ENCODE measurements around the gene ADPRH. TPM values are rescaled to one million over a fixed set of nuclear protein-coding genes. Genes with fewer than 3 reads are reported as not detected.

ADPRH gene
- total RNA-seq, 1 donor from 2014 or later: 26.5 TPM

DNA sequence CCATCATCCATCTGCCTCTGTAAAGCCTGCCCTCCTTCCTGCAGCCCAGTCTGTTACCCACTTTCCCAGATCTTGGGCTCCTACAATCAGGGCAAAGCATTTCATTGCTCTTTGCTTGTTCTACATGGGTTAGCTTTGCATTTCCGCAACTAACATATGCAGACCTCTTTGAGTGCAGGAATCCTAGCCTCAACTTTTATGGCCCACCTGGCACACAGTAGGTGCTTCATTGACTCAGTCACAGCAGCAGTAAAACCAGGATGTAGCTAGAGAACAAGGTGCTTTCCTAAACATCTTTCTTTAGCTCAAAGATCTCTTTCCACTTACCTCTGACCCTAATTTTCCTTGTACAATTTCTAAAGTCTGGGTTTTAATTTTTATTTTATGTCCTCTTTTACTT lies 23.4 kb upstream of the ADPRH start:
- DNase-seq (no peak), ATAC-seq (no peak)
- no peak overlapping the region for H3K27ac ChIP-seq
- TF ChIP-seq, protein P1, sequence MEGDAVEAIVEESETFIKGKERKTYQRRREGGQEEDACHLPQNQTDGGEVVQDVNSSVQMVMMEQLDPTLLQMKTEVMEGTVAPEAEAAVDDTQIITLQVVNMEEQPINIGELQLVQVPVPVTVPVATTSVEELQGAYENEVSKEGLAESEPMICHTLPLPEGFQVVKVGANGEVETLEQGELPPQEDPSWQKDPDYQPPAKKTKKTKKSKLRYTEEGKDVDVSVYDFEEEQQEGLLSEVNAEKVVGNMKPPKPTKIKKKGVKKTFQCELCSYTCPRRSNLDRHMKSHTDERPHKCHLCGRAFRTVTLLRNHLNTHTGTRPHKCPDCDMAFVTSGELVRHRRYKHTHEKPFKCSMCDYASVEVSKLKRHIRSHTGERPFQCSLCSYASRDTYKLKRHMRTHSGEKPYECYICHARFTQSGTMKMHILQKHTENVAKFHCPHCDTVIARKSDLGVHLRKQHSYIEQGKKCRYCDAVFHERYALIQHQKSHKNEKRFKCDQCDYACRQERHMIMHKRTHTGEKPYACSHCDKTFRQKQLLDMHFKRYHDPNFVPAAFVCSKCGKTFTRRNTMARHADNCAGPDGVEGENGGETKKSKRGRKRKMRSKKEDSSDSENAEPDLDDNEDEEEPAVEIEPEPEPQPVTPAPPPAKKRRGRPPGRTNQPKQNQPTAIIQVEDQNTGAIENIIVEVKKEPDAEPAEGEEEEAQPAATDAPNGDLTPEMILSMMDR (IDR thresholded peaks at IDR 0.05): no peak
- intact Hi-C loops (cut with DNase I): no loop called here
- no peaks in the 10 kb centered on the region for H3K27me3 ChIP-seq
- H3K36me3 ChIP-seq: no peaks in the 10 kb centered on the region
- H3K4me3 ChIP-seq: no peak overlapping the region
- no peaks in the 10 kb centered on the region for H3K9me3 ChIP-seq
- H3K4me1 ChIP-seq: peaks cover 10% of the 10 kb centered on the region

DNA sequence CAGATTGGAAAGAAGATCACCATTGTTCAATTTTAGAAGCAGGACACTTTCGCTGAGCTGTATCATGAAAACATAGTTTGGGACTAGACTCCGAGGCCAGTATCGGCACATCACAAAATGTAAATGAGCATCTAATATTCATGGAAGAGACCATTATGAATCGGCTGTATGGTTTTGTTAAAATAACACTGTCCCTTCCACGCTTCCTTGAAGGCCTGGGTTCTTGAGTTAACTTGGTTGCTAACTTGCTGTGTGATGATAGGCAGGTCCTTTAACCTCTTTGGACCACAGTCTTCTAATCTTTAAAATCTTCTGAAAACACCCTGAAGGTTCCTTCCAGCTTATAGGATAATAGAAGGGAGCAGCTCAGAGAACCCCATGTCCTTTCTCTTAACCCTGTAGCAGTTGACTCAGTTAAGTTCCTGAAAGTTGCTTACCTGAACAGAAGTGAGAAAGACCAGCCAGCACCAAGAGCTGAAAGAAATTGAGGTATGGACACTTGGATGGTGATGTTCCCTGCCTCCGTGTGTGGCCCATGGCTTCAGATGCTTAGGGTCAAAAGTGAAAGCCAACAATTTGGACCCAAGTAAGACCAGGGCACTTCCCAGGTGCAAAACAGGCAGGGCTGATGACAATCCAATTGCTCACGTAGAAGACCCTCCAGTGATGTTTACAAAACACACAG lies 22.0 kb upstream of the ADPRH start:
- no peak overlapping the region for H3K4me3 ChIP-seq
- intact Hi-C loops (cut with DNase I): no loop called here
- H3K36me3 ChIP-seq: no peaks in the 10 kb centered on the region
- H3K27me3 ChIP-seq: no peaks in the 10 kb centered on the region
- peaks cover 10% of the 10 kb centered on the region for H3K4me1 ChIP-seq
- ATAC-seq: no peak
- TF ChIP-seq, protein P1 (IDR thresholded peaks at IDR 0.05): no peak
- no peaks in the 10 kb centered on the region for H3K9me3 ChIP-seq
- DNase-seq: no peak
- H3K27ac ChIP-seq: no peak overlapping the region

DNA sequence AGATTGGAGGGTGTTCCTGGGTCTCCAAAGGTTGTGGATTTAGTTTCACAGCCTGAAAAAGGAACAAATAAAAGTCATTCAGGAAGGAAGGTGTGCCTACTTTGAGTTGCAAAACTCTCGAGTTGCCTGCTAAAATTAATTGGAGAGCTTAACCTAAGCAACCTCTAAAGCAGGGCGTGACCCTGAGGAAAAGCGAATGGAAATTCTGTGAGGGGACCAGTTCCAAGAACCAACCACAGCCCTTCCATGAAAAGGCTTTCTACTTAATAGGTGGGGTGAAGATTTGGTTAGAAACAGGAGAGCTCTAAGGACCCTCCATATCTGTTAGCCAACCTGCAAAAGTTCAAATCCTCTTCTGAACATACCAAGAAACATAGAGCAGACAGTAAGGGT lies 21.4 kb upstream of the ADPRH start:
- Histone ChIP-seq H3K27me3 (no peaks in the 10 kb centered on the region), H3K36me3 (no peaks in the 10 kb centered on the region), H3K4me1 (peaks cover 10% of the 10 kb centered on the region), H3K9me3 (no peaks in the 10 kb centered on the region), H3K4me3 (no peak overlapping the region), H3K27ac (no peak overlapping the region)
- TF ChIP-seq, protein P1 (IDR thresholded peaks at IDR 0.05): no peak
- DNase-seq (no peak), ATAC-seq (no peak)
- intact Hi-C loops (cut with DNase I): no loop called here

DNA sequence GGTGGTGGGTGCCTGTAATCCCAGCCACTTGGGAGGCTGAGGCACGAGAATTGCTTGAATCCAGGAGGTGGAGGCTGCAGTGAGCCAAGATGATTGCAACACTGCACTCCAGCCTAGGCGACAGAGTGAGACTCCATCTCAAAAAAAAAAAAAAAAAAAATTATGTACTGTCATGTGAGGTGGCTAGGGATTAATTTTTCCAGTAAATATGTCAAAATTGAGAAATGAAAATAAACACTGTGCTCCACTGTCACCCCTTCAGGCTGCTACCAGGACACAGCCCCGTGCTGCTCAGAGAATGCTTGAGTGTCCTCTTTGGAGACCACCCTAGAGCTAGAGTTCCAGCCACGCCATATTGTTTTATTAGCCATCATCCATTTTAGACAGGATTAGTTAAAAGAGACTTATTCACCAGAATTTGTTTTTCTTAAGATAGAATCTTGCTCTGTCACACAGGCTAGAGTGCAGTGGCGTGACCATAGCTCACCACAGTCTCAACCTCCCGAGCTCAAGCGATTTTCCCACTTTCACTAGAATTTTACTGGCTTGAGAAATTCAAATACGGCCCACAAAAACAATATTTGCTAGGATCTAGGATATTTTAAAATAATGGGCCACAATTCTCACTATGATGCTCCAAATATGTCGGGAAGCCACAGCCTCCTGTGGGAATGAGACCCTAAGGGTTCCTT lies 20.5 kb upstream of the ADPRH start:
- H3K27ac ChIP-seq: peak overlapping the region; percentile 65
- ATAC-seq (no peak), DNase-seq (no peak)
- no peaks in the 10 kb centered on the region for H3K27me3 ChIP-seq
- intact Hi-C loops (cut with DNase I): no loop called here
- H3K4me1 ChIP-seq: peaks cover 10% of the 10 kb centered on the region
- TF ChIP-seq, protein P1 (IDR thresholded peaks at IDR 0.05): no peak
- H3K9me3 ChIP-seq: no peaks in the 10 kb centered on the region
- peak overlapping the region; percentile 32 for H3K4me3 ChIP-seq
- H3K36me3 ChIP-seq: no peaks in the 10 kb centered on the region

DNA sequence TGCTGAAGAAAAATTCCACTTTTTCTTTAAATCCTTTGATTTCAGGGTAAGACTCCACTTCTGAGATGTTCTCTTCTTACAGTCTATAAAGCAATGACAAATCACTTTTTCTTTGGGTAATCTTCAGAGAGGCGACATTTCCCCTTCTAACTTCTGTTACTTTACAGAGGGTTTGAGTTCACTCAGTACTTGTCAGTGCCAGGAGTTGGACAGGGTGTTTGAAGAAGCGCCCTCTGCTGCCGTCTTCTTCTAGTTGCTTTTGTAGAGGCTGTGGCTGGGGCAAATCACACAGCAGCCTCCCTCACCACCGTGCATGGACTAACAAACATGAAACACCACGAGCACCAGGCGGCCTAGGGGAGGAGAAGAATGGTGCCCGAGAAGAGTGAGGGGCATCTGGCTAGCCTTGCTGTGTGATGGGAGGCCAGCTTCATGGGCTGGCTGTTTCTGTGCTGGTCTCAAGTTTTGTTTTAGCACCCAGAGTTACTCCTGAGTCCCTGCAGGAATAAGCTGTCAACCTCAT lies 19.8 kb upstream of the ADPRH start, which contains the start of gene CD80:
Gene CD80, minus strand, starts transcription at position 174 of the 523 bp plus-strand sequence. CDS start 1,886 bp downstream, outside the sequence.
- Histone ChIP-seq H3K27me3 (no peaks in the 10 kb centered on the region), H3K36me3 (no peaks in the 10 kb centered on the region), H3K9me3 (no peaks in the 10 kb centered on the region), H3K4me3 (peak within 1 kb of the TSS; percentile 32), H3K27ac (peak within 1 kb of the TSS; percentile 65), H3K4me1 (peaks cover 10% of the 10 kb centered on the region)
- ATAC-seq: peak; percentile 89
- intact Hi-C loops (cut with DNase I): no loop called here
- peak; percentile 71 for DNase-seq
- TF ChIP-seq, protein P1 (IDR thresholded peaks at IDR 0.05): peak; percentile 41

Data from upper lobe of right lung (tissue), 1 donor.